ENCODE results near the gene CRTC3. TPM values are rescaled to one million over a fixed set of nuclear protein-coding genes. Genes with fewer than 3 reads are reported as not detected.

CRTC3 gene
- total RNA-seq, 1 donor from 2014 or later = 74.4 TPM

GRCh38 chr15:90559119-90559518 is 29.4 kb downstream of the CRTC3 start:
- DNase-seq (ENCODE audit: low spot score) (no peak), ATAC-seq (no peak)
- intact Hi-C loops (cut with DNase I) = no loop called here

GRCh38 chr15:90560229-90560776 is 30.6 kb downstream of the CRTC3 start:
- ATAC-seq = peak; percentile 84
- intact Hi-C loops (cut with DNase I) = no loop called here
- peak; percentile 67 for DNase-seq (ENCODE audit: low spot score)

GRCh38 chr15:90561344-90562244 is 31.9 kb downstream of the CRTC3 start:
- ATAC-seq (peak; percentile 34), DNase-seq (ENCODE audit: low spot score) (no peak)
- intact Hi-C loops (cut with DNase I) = no loop called here

GRCh38 chr15:90562669-90563068 is 32.9 kb downstream of the CRTC3 start:
- ATAC-seq = no peak
- no peak for DNase-seq (ENCODE audit: low spot score)
- intact Hi-C loops (cut with DNase I) = no loop called here

DNA sequence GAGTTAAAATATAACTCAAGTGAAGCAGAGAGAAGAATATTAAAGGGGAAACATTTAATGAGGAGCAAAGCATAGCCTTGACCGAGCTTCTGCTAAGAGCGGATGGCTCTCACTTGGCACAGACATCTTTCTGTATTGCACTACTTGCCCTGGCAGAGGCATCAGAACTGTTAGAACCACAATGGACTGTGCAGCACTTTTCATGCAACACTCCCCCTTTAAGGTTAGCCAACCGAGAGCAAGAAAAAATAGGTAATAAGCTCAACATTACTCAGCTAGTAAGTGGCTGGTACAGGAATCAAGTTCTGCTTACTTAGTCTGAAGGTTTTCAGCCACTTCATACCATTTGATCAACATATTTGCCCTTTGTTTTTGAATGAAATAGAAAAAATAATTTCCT is 33.7 kb downstream of the CRTC3 start:
- intact Hi-C loops (cut with DNase I) = no loop called here
- DNase-seq (ENCODE audit: low spot score) (no peak), ATAC-seq (no peak)

DNA sequence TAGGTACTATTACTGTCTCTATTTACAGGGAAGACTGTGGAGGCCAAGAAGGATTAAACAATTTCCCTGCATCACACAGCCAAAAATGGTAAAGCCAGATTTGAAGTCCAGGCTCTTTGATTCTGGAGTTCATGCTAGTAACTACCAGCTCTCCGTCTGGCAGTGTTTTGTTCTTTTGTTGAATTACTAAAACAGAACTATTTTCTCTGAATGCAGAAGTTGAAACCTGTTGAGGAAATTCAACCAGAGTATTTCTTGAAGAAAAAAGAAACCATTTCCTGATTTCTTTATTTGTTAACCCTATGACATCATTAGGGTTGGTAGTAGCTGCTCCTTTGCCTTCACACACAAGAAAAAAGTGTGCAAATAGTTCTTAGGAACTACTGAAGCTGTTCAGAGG is 34.3 kb downstream of the CRTC3 start:
- intact Hi-C loops (cut with DNase I) = no loop called here
- ATAC-seq = no peak
- no peak for DNase-seq (ENCODE audit: low spot score)

DNA sequence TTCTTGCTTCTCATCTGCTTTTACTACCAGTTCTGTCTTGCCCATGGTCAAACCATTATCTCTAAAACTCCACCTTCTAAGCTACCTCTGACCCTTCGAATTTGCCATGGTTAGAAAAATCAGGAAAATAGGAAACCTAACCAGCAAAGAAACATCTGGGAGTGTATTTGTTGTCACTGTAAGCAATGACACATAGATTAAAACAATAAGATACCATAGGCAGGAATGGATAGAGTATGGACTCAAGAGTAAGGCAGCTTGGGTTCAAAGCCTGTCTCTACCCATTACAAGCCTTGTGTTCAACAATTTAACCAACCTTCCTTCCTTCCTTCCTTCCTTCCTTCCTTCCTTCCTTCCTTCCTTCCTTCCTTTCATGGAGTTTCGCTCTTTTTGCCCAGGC is 34.9 kb downstream of the CRTC3 start:
- no peak for DNase-seq (ENCODE audit: low spot score)
- intact Hi-C loops (cut with DNase I) = no loop called here
- ATAC-seq = no peak

DNA sequence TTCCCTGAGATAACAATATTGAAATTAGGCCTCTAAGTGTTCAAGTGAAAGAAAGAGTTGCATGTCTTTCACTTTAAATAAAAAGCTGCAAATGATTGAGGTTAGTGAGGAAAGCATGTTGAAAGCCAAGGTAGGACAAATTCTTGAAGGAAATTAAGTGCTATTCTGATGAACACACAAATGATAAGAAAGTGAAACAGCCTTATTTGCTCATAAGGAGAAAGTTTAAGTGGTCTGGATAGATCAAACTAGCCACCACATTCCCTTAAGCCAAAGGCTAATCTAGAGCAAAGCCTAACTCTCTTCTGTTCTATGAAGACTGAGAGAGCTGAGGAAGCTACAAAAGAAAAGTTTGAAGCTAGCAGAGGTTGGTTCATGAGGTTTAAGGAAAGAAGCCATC is 36.1 kb downstream of the CRTC3 start:
- DNase-seq (ENCODE audit: low spot score) (no peak), ATAC-seq (no peak)
- intact Hi-C loops (cut with DNase I) = no loop called here

GRCh38 chr15:90570643-90571042 is 40.9 kb downstream of the CRTC3 start:
- intact Hi-C loops (cut with DNase I) = no loop called here
- DNase-seq (ENCODE audit: low spot score) = no peak
- peak; percentile 68 for ATAC-seq

GRCh38 chr15:90571063-90571541 is 41.4 kb downstream of the CRTC3 start:
- no peak for DNase-seq (ENCODE audit: low spot score)
- peak; percentile 75 for ATAC-seq
- intact Hi-C loops (cut with DNase I) = no loop called here

DNA sequence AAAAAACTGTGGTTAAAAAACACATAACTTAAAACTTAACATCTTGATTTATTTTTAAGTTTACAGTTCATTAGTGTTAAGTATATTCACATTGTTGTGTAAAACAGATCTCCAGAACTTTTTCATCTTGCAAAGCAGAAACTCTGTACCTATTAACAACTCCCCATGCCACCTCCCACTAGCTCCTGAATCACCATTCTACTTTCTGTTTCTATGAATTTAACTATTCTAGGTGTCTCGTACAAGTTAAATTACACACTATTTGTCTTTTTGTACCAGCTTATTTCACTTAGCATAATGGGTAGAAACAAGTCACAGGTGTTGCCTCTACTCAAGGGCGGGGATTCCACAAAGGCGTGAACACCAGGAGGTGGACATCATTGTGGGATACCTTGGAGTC is 43.2 kb downstream of the CRTC3 start:
- ATAC-seq (no peak), DNase-seq (ENCODE audit: low spot score) (no peak)
- intact Hi-C loops (cut with DNase I) = no loop called here

GRCh38 chr15:90576711-90577389 is 47.1 kb downstream of the CRTC3 start:
- intact Hi-C loops (cut with DNase I) = no loop called here
- ATAC-seq = no peak
- no peak for DNase-seq (ENCODE audit: low spot score)

GRCh38 chr15:90579213-90579612 is 49.5 kb downstream of the CRTC3 start:
- no peak for DNase-seq (ENCODE audit: low spot score)
- intact Hi-C loops (cut with DNase I) = no loop called here
- no peak for ATAC-seq

DNA sequence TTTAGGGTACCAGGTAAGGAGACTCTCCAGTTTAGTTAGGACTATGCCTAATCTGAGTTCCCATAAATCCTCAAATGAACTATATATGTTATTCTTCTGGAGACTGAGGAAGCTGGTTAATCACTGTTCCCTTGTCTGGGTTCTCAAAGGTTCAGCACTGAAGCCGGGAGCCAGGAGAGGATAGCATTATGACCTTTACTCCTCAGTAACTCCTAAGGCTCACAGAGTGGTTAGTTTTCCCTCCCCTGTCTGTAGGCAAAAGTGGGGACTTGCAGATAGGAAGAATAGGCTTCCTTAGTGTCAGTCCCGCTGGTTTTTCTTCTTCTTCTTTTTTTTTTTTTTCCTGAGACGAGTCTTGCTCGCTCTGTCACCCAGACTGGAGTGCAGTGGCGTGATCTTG is 50.4 kb downstream of the CRTC3 start:
- ATAC-seq (peak; percentile 46), DNase-seq (ENCODE audit: low spot score) (no peak)
- intact Hi-C loops (cut with DNase I) = no loop called here

GRCh38 chr15:90580541-90580940 is 50.8 kb downstream of the CRTC3 start:
- no peak for DNase-seq (ENCODE audit: low spot score)
- intact Hi-C loops (cut with DNase I) = no loop called here

GRCh38 chr15:90580946-90581345 is 51.2 kb downstream of the CRTC3 start:
- DNase-seq (ENCODE audit: low spot score) (no peak), ATAC-seq (peak; percentile 28)
- intact Hi-C loops (cut with DNase I) = no loop called here

More at GRCh38 chr15:90580541-90580940, 50.8 kb downstream of the CRTC3 start:
- ATAC-seq = no peak

- intact Hi-C loops (cut with DNase I) = no loop called here
- ATAC-seq (peak; percentile 8), DNase-seq (ENCODE audit: low spot score) (no peak)
Measured at GRCh38 chr15:90581771-90582352, 52.1 kb downstream of the CRTC3 start.

- intact Hi-C loops (cut with DNase I) = no loop called here
- no peak for DNase-seq (ENCODE audit: low spot score)
- ATAC-seq = no peak
Measured at GRCh38 chr15:90582553-90582952, 52.8 kb downstream of the CRTC3 start.

DNA sequence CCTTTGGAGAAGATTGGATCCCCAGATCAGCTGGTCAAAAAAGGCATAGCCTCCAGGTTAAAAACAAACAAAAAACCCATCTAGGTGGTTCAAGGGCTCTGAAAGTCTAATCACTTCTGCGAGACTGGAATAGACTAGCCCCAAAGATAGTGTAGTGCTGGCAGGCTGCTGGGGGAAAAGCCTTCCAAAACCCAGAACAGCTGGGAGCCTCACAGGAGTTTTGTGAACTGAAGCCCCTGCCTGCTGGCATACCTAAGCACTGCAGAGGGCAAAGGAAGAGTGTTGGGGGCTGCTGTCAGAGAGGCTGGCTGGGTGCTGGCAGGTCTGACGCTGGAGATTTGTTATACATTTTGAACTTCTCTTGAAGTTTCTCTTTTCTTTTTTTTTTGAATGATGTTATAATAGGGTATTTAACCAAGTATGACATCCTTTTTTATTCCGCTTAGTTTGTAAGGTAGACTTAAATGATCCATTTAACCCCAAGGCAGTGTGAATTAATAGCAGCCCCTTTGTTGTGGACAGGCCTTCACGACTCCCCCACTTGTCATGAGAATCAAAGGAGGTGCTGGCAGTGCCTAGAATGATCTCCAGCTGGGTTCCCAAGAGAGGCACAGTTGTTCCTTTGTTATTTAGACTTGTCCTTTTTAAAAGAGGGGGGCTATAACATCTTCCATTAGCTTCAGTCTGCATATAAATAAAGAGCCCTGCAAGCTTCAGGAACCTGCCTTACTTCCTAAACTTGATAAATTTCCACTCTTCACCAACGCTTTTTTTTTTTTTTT is 53.9 kb downstream of the CRTC3 start:
- intact Hi-C loops (cut with DNase I) = no loop called here
- DNase-seq (ENCODE audit: low spot score) = no peak
- ATAC-seq = no peak
